ENCODE results near the gene RTP5. TPM values are rescaled to one million over a fixed set of nuclear protein-coding genes. Genes with fewer than 3 reads are reported as not detected.

The RTP5 gene
- total and polyA plus RNA-seq, 2 of the 8 experiments (the other 6 are each of a cell fraction or from before 2014, with no cell fraction given): not detected

DNA sequence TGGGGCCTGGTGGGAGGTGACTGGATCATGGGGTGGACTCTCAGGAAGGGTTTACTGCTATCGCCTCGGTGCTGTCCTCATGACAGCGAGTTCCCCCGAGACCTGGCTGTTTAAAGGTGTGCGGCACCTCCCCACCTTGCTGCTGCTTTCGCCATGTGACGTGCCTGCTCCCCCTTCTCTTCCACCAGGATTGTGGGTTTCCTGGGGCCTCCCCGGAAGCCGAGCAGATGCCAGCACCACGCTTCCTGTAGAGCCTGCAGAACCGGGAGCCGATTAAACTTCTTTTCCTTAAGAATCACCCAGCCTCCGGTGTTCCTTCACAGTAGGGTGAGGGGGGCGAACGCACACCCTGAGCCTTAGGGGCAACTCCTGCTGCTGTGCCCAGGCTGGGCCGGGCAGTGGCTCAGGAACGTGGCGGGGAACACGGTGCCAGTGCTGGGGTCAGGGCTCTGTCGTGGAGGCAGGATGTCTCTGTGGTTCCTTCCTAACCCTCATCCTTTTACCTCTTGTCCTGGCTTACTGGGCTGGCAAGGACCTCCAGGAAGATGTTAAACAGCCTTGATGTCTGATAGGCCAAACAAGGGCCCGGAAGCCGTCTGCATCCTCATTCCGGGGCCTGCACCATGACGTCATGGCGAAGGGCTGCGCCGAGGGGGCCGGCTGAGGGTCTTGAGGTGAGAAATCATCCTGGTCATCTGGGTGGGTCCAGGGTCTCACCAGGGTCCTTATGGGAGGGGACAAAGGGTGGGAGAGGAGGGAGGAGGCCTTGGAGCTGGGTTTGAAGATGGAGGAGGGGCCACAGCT lies 47.9 kb upstream of the RTP5 start:
- peak overlapping the region; percentile 39 for H4K91ac ChIP-seq (replicated peaks; ENCODE audit: insufficient read length, low read length)
- FAIRE-seq (no peak), DNase-seq (ENCODE audit: low read depth in 1 of 2, low spot score in 2 of 2) (no peak)
- POLR2A ChIA-PET (ENCODE audit: partially characterized antibody): no interaction called here
- TF ChIP-seq KDM5A (IDR thresholded peaks at IDR 0.05; ENCODE audit: low read length): no peak
- peak in 1 of 2 experiments; percentile 71; a peak in 1 of 3 replicates for TF ChIP-seq EP300 (IDR thresholded peaks at IDR 0.05; ENCODE audit: borderline replicate concordance in 1 of 2, low read depth in 2 of 2, low read length in 2 of 2)
- H3K23me2 ChIP-seq (ENCODE audit: low read depth, low read length): no peaks in the 10 kb centered on the region
- H3K4me2 ChIP-seq (ENCODE audit: insufficient read depth in 1 of 2, low read depth in 2 of 2, low read length in 2 of 2): peak overlapping the region in 1 of 2 experiments; percentile 26; a peak in 1 of 4 replicates
- H3K18ac ChIP-seq (ENCODE audit: extremely low read depth, low read length): no peak overlapping the region; the same call in 1 of the 2 replicates
- WGBS, 2 experiments (ENCODE audit: extremely low coverage in 1 of 2, insufficient coverage in 1 of 2, insufficient read length in 1 of 2, insufficient replicate concordance in 2 of 2, low coverage in 1 of 2, low lambda C conversion rate in 2 of 2, missing lambda C conversion rate in 1 of 2): 91% methylated on average over 22 of the region's 28 CpGs; no CpG with 5 or more reads in 1 of the 2 experiments
- H3K9ac ChIP-seq (replicated peaks in 1 of 4; ENCODE audit: extremely low read depth in 1 of 4, low read depth in 3 of 4, low read length in 3 of 4): no peak overlapping the region
- H3K4me1 ChIP-seq (replicated peaks in 1 of 4; ENCODE audit: control insufficient read depth in 3 of 4, insufficient read depth in 4 of 4, low read length in 3 of 4): peaks cover 0 to 9% (median 0%) of the 10 kb centered on the region in 4 experiments; a peak in 2 of 7 replicates
- CTCF ChIA-PET (ENCODE audit: partially characterized antibody): no interaction called here
- H2BK15ac ChIP-seq (ENCODE audit: low read length): no peak overlapping the region
- H3K9me3 ChIP-seq (ENCODE audit: insufficient read depth in 2 of 2, low read depth in 1 of 2, low read length in 1 of 2): peaks cover 1 to 5% of the 10 kb centered on the region in 2 experiments; a peak in 3 of 4 replicates
- H2AK5ac ChIP-seq (ENCODE audit: low read depth, low read length): no peak overlapping the region
- H2AFZ ChIP-seq (ENCODE audit: low read length): no peak overlapping the region; the same call in 1 of the 2 replicates
- H3K27me3 ChIP-seq (replicated peaks in 1 of 4; ENCODE audit: control insufficient read depth in 3 of 4, extremely low read depth in 1 of 4, insufficient read depth in 3 of 4, low read length in 3 of 4): no peaks in the 10 kb centered on the region
- no peak overlapping the region for H3K27ac ChIP-seq (ENCODE audit: low read depth, low read length)
- no peaks in the 10 kb centered on the region for H3K36me3 ChIP-seq (ENCODE audit: control insufficient read depth in 2 of 4, insufficient read depth in 4 of 4, low read length in 3 of 4)
- H2BK12ac ChIP-seq (ENCODE audit: low read depth, low read length): peak overlapping the region; percentile 27; the same call in 1 of the 2 replicates
- no peaks in the 10 kb centered on the region for H4K20me1 ChIP-seq (replicated peaks in 1 of 2; ENCODE audit: control insufficient read depth in 1 of 2, insufficient read depth in 2 of 2, low read length in 2 of 2)
- no peak overlapping the region for H3K4me3 ChIP-seq (ENCODE audit: extremely low read depth in 1 of 4, insufficient read depth in 2 of 4, low read depth in 3 of 4, low read length in 4 of 4)
- H3K79me1 ChIP-seq (ENCODE audit: low read depth, low read length): no peaks in the 10 kb centered on the region
- H2BK5ac ChIP-seq (ENCODE audit: low read depth, low read length): no peak overlapping the region
- no peak overlapping the region for H4K5ac ChIP-seq (ENCODE audit: insufficient read length, low read depth, low read length)
- H2BK120ac ChIP-seq (replicated peaks; ENCODE audit: low read depth, low read length): no peak overlapping the region
- no peak overlapping the region for H3K56ac ChIP-seq (replicated peaks; ENCODE audit: insufficient read length, low read depth, low read length)
- H3K4ac ChIP-seq (replicated peaks; ENCODE audit: insufficient read length, low read depth, low read length): peak overlapping the region; percentile 51
- no peak overlapping the region for H4K8ac ChIP-seq (ENCODE audit: extremely low read depth, insufficient read depth, low read length)
- no peak overlapping the region for H2BK20ac ChIP-seq (ENCODE audit: low read length)
- no peak overlapping the region for H3K23ac ChIP-seq (ENCODE audit: insufficient read length)
- no peak overlapping the region for H3K14ac ChIP-seq (ENCODE audit: insufficient read length)
- no peaks in the 10 kb centered on the region for H3K79me2 ChIP-seq (ENCODE audit: control insufficient read depth in 1 of 2, insufficient read depth in 2 of 2, low read length in 2 of 2)
